Uterus (tissue), 2 donors: Measurements from ENCODE around the gene GJC2.

Source experiments
- CTCF ChIP-seq, 4 experiments: fragments of 200-600 bp in 2 of 4; fragments of 450-650 bp in 2 of 4; sonication (generic) in 2 of 4; IDR thresholded peaks; one replicate each; pipeline ENCODE4 v1.5.1; 2016 to 2019; ENCODE audit warnings: antibody characterized with exemption in 4 of 4, mild to moderate bottlenecking in 2 of 4, moderate library complexity in 1 of 4
- POLR2A ChIP-seq, 2 donors: fragments of 450-650 bp; IDR thresholded peaks; one replicate each; pipeline ENCODE4 v1.6.1; 2016; ENCODE audit warnings: antibody characterized with exemption in 2 of 2, mild to moderate bottlenecking in 1 of 2, moderate library complexity in 1 of 2

GRCh38 chr1:228139406-228139930, 10.3 kb upstream of the GJC2 start:
- TF ChIP-seq CTCF (IDR thresholded peaks at IDR 0.05) (no peak), POLR2A (IDR thresholded peaks at IDR 0.05) (no peak)
